ENCODE measurements around the gene RMND5A.
"Not testable (repeated sequence)": the region's sequence is repeated elsewhere in the genome, so short reads cannot be mapped to it uniquely, and the experiment has no call there.

The RMND5A gene, protein sequence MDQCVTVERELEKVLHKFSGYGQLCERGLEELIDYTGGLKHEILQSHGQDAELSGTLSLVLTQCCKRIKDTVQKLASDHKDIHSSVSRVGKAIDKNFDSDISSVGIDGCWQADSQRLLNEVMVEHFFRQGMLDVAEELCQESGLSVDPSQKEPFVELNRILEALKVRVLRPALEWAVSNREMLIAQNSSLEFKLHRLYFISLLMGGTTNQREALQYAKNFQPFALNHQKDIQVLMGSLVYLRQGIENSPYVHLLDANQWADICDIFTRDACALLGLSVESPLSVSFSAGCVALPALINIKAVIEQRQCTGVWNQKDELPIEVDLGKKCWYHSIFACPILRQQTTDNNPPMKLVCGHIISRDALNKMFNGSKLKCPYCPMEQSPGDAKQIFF

GRCh38 chr2:86719637-86720539 is at the start of gene RMND5A:
Gene RMND5A, plus strand, starts transcription at chr2:86720291. Its CDS starts 377 bp downstream, at chr2:86720668.
- H3K4me1 ChIP-seq (ENCODE audit: insufficient read depth, low read length); H3K9me3 ChIP-seq (ENCODE audit: control insufficient read depth, insufficient read depth, low read length); H3K36me3 ChIP-seq (ENCODE audit: insufficient read depth, low read length): not testable (repeated sequence)
- peak within 1 kb of the TSS; percentile 48 for H3K9ac ChIP-seq (ENCODE audit: low read depth, low read length)

GRCh38 chr2:86671337-86671981 is 48.6 kb upstream of the RMND5A start:
- Histone ChIP-seq H3K9ac (ENCODE audit: low read depth, low read length) (no peak overlapping the region), H3K4me1 (ENCODE audit: insufficient read depth, low read length) (no peaks in the 10 kb centered on the region), H3K9me3 (ENCODE audit: control insufficient read depth, insufficient read depth, low read length) (no peaks in the 10 kb centered on the region), H3K36me3 (ENCODE audit: insufficient read depth, low read length) (no peaks in the 10 kb centered on the region)

- H3K36me3 ChIP-seq (ENCODE audit: insufficient read depth, low read length), result no peaks in the 10 kb centered on the region
Measured at GRCh38 chr2:86672027-86672545, 48.0 kb upstream of the RMND5A start.

DNA sequence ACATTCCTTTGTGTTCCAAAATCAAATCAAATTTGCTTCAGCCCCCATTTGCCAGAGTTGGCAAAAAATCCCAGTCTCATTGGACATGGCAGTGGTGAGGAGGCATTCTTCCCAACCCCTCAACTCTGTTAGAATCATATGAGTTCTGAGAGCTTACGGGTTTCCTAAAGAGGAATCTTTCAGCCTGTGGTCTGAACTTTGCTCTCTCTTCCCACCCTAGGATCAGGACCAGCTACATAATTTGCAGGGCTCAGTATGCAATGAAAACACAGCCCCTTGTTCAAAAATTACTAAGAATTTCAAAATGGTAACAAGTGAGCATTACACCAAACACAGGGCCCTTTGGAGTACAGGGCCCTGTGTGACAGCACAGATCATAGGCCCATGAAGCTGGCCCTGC is 47.1 kb upstream of the RMND5A start:
- Histone ChIP-seq H3K36me3 (ENCODE audit: insufficient read depth, low read length) (no peaks in the 10 kb centered on the region), H3K9ac (ENCODE audit: low read depth, low read length) (no peak overlapping the region), H3K9me3 (ENCODE audit: control insufficient read depth, insufficient read depth, low read length) (no peaks in the 10 kb centered on the region), H3K4me1 (ENCODE audit: insufficient read depth, low read length) (no peaks in the 10 kb centered on the region)

More at GRCh38 chr2:86672027-86672545, 48.0 kb upstream of the RMND5A start:
- no peaks in the 10 kb centered on the region for H3K4me1 ChIP-seq (ENCODE audit: insufficient read depth, low read length)
- H3K9me3 ChIP-seq (ENCODE audit: control insufficient read depth, insufficient read depth, low read length), result no peaks in the 10 kb centered on the region
- H3K9ac ChIP-seq (ENCODE audit: low read depth, low read length), result no peak overlapping the region

DNA sequence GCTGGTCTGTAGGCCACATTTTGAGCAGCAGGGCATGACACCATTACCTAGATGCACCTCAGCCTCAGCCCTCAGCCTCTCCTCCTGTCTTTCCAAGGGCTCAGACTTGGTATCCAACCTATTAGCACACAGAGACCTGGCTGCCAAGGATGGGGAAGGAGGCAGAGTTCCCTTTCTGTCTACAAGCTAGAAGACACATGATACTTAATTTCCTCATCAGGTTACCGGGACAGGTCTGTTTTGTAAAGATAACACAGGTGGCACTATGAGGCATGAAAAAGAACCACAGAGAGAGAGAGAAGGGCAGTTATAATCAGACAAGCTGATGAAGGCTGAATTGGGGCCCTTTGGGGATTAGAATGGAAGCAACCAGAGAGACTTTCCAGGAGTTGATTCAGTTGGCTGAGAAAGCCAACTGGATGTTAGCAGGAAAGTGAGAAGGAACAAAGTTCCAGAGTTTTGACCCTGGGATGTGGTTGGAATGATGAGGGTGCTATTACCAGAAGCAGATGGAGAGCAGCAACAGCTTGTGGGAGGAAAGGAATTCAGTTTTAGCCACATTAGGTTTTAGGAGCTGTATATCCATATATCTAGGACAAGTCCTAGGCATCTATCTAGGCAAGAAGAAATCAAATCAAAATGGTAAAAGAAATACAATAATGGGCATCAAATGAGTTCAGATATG is 46.0 kb upstream of the RMND5A start:
- Histone ChIP-seq H3K9ac (ENCODE audit: low read depth, low read length) (no peak overlapping the region), H3K9me3 (ENCODE audit: control insufficient read depth, insufficient read depth, low read length) (no peaks in the 10 kb centered on the region), H3K4me1 (ENCODE audit: insufficient read depth, low read length) (no peaks in the 10 kb centered on the region), H3K36me3 (ENCODE audit: insufficient read depth, low read length) (no peaks in the 10 kb centered on the region)

DNA sequence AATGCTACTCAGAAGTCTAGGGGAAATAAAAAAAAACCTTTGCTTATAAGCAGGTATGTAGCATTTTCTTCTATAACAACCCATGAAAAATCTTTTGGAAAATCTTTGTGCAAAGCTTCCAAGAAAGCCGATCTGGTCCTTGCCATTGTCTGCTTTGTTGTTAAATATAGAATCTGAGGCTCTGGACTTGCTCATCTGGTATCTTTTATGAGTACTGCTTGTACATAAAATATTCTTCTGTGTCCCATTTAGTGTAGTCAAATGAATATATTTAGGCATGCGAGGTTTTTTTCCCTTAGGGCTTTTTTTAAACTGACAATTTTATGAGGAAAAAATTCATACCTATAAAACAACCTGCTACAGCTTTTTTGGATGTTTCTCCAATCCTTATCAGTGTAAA is 45.0 kb upstream of the RMND5A start:
- Histone ChIP-seq H3K9ac (ENCODE audit: low read depth, low read length) (no peak overlapping the region), H3K9me3 (ENCODE audit: control insufficient read depth, insufficient read depth, low read length) (no peaks in the 10 kb centered on the region), H3K4me1 (ENCODE audit: insufficient read depth, low read length) (no peaks in the 10 kb centered on the region), H3K36me3 (ENCODE audit: insufficient read depth, low read length) (no peaks in the 10 kb centered on the region)

GRCh38 chr2:86675511-86676015 is 44.5 kb upstream of the RMND5A start:
- Histone ChIP-seq H3K9me3 (ENCODE audit: control insufficient read depth, insufficient read depth, low read length) (no peaks in the 10 kb centered on the region), H3K36me3 (ENCODE audit: insufficient read depth, low read length) (no peaks in the 10 kb centered on the region), H3K4me1 (ENCODE audit: insufficient read depth, low read length) (no peaks in the 10 kb centered on the region), H3K9ac (ENCODE audit: low read depth, low read length) (no peak overlapping the region)

GRCh38 chr2:86677816-86678215 is 42.3 kb upstream of the RMND5A start:
- Histone ChIP-seq H3K36me3 (ENCODE audit: insufficient read depth, low read length) (no peaks in the 10 kb centered on the region), H3K9ac (ENCODE audit: low read depth, low read length) (no peak overlapping the region), H3K4me1 (ENCODE audit: insufficient read depth, low read length) (no peaks in the 10 kb centered on the region), H3K9me3 (ENCODE audit: control insufficient read depth, insufficient read depth, low read length) (no peaks in the 10 kb centered on the region)

DNA sequence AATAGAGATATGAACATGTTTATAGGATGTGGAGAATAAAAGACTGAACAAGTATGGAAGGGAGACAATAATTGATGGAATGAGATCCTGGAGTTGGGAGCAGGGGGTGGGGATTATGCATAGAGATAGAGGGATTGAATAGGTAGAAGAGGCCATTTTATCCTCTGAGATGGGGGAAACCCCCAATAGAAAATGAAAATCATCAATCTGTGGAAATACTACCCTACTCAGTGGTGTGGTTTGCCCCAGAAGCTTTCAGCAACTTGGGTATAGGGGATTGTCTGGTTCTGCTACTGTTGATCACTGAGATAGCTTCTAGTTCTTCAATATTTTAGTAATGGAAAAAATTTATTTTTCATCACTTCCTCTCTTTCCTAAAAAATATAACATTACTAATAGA is 41.1 kb upstream of the RMND5A start:
- Histone ChIP-seq H3K9ac (ENCODE audit: low read depth, low read length) (no peak overlapping the region), H3K9me3 (ENCODE audit: control insufficient read depth, insufficient read depth, low read length) (no peaks in the 10 kb centered on the region), H3K4me1 (ENCODE audit: insufficient read depth, low read length) (no peaks in the 10 kb centered on the region), H3K36me3 (ENCODE audit: insufficient read depth, low read length) (no peaks in the 10 kb centered on the region)

DNA sequence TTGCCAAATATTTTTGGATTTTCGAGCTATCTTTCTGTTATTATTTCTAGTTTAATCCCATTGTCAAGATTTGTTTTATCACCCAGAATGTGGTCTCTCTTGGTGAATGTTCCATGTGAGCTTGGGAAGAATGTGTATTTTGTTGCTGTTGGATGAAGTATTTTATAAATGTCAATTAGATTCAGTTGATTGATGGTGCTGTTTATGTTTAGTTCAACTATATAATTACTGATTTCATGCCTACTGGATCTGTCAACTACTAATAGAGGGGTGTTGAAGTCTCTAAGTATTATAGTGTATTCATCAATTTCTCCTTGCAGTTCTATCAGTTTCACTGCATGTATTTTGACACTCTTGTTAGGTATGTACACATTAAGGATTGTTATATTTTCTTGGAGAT is 34.7 kb upstream of the RMND5A start:
- no peaks in the 10 kb centered on the region for H3K36me3 ChIP-seq (ENCODE audit: insufficient read depth, low read length)
- no peaks in the 10 kb centered on the region for H3K9me3 ChIP-seq (ENCODE audit: control insufficient read depth, insufficient read depth, low read length)
- H3K4me1 ChIP-seq (ENCODE audit: insufficient read depth, low read length), result no peaks in the 10 kb centered on the region
- H3K9ac ChIP-seq (ENCODE audit: low read depth, low read length), result no peak overlapping the region

DNA sequence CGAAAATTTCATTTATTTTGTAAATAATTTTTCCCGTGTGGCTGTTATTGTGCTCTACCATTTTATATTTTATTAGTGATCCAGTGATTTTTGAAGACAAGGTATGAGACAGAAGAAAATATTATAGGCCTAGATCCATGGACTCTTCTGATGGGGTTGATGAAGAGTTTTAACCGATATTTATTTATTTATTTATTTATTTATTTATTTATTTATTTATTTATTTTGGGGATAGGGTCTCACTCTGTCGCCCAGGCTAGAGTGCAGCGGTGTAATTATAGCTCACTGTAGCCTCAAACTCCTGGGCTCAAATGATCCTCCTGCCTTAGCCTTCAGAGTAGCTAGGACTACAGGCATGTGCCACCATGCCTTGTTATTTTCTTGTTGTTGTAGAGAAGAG is 33.6 kb upstream of the RMND5A start:
- Histone ChIP-seq H3K36me3 (ENCODE audit: insufficient read depth, low read length) (no peaks in the 10 kb centered on the region), H3K9ac (ENCODE audit: low read depth, low read length) (no peak overlapping the region), H3K4me1 (ENCODE audit: insufficient read depth, low read length) (no peaks in the 10 kb centered on the region)

DNA sequence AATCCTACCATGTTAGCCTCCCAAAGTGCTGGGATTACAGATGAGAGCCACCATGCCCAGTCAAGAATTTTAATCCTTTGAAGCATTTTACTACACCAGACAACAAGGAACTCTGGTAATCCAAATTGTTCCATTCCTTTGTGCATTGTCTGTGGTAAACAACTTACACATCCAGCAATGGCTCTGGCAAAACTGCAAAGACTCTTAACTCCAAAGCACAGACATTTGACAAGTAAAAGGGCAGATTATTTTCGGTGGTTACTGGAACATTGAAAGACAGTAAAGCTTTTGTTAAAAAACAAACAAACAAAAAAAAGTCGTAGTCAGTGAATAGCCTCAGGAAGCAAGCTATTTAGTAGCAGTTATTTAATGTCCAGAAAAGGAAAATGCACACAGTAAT is 33.2 kb upstream of the RMND5A start:
- Histone ChIP-seq H3K9me3 (ENCODE audit: control insufficient read depth, insufficient read depth, low read length) (no peaks in the 10 kb centered on the region), H3K9ac (ENCODE audit: low read depth, low read length) (no peak overlapping the region), H3K36me3 (ENCODE audit: insufficient read depth, low read length) (no peaks in the 10 kb centered on the region), H3K4me1 (ENCODE audit: insufficient read depth, low read length) (no peaks in the 10 kb centered on the region)

More for the DNA sequence above, 33.6 kb upstream of the RMND5A start:
- no peaks in the 10 kb centered on the region for H3K9me3 ChIP-seq (ENCODE audit: control insufficient read depth, insufficient read depth, low read length)

DNA sequence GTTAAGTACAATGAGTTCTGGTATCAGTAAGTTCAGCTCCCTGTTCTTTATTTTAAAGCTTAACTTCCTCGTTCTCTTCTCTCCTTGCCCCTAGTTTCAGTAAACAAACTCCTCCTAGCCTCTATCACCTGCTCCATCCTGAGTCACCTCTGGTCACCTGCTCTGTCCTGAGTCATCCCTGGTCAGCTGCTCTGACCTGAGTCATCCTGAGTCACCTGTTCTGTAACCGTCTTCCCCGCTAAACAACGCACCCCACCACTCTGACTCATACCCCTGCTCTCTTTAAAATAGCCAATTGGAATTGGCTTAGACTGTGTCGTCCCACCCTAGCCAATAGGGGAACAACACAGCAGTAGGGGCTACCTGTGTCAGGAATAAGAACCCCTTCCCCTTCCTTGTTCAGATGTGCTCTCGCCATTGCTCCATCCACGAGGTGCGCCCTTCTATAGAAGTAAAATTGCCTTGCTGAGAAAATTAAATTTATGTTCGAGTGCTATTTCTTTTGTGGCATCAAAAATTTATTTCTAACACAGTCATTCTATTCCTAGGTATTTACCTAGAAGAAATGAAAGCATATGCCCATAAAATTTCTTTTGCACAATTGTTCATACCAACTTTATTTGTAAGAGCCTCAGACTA is 24.9 kb upstream of the RMND5A start:
- Histone ChIP-seq H3K9me3 (ENCODE audit: control insufficient read depth, insufficient read depth, low read length) (peaks cover 6% of the 10 kb centered on the region; the same call in 1 of the 2 replicates), H3K9ac (ENCODE audit: low read depth, low read length) (no peak overlapping the region), H3K4me1 (ENCODE audit: insufficient read depth, low read length) (no peaks in the 10 kb centered on the region), H3K36me3 (ENCODE audit: insufficient read depth, low read length) (no peaks in the 10 kb centered on the region)

All from ES-I3 (cell line).